ENCODE data around the gene APOH.

The APOH gene

GRCh38 chr17:66235377-66235994 is 6.3 kb upstream of the APOH start:
- no peaks in the 10 kb centered on the region for H3K4me1 ChIP-seq (ENCODE audit: insufficient read depth, low read length)
- H2AFZ ChIP-seq (ENCODE audit: low read depth, low read length), result no peak overlapping the region
- no peaks in the 10 kb centered on the region for H3K27me3 ChIP-seq (ENCODE audit: insufficient read depth, low read length, poor library complexity)
- no peak overlapping the region for H3K4me3 ChIP-seq (ENCODE audit: low read depth in 1 of 2, low read length in 2 of 2)
- TF ChIP-seq EZH2 (IDR thresholded peaks at IDR 0.05; ENCODE audit: borderline replicate concordance, low read depth, low read length, severe bottlenecking) (no peak), CTCF (IDR thresholded peaks at IDR 0.05; ENCODE audit: borderline replicate concordance, extremely low read depth, low read length, poor library complexity, severe bottlenecking) (no peak)
- H3K79me2 ChIP-seq (ENCODE audit: insufficient read depth, low read length), result no peaks in the 10 kb centered on the region
- no peak overlapping the region for H3K27ac ChIP-seq (ENCODE audit: low read length)
- H4K20me1 ChIP-seq (ENCODE audit: insufficient read depth, low read length), result no peaks in the 10 kb centered on the region
- H3K4me2 ChIP-seq (ENCODE audit: insufficient read depth, low read length), result no peak overlapping the region
- no peak overlapping the region for H3K9ac ChIP-seq (ENCODE audit: low read depth, low read length)
- H3K36me3 ChIP-seq (ENCODE audit: insufficient read depth, low read length), result no peaks in the 10 kb centered on the region
- no peaks in the 10 kb centered on the region for H3K9me3 ChIP-seq (ENCODE audit: insufficient read depth, low read length, severe bottlenecking)
- DNase-seq (no peak), ATAC-seq (ENCODE audit: insufficient read depth, low read depth) (no peak)

- H3K4me2 ChIP-seq (ENCODE audit: insufficient read depth, low read length), result no peak overlapping the region
- no peaks in the 10 kb centered on the region for H3K4me1 ChIP-seq (ENCODE audit: insufficient read depth, low read length)
- no peaks in the 10 kb centered on the region for H4K20me1 ChIP-seq (ENCODE audit: insufficient read depth, low read length)
- no peaks in the 10 kb centered on the region for H3K9me3 ChIP-seq (ENCODE audit: insufficient read depth, low read length, severe bottlenecking)
- no peak overlapping the region for H3K9ac ChIP-seq (ENCODE audit: low read depth, low read length)
- no peak for TF ChIP-seq EZH2 (IDR thresholded peaks at IDR 0.05; ENCODE audit: borderline replicate concordance, low read depth, low read length, severe bottlenecking)
- no peak for TF ChIP-seq CTCF (IDR thresholded peaks at IDR 0.05; ENCODE audit: borderline replicate concordance, extremely low read depth, low read length, poor library complexity, severe bottlenecking)
- no peak overlapping the region for H3K4me3 ChIP-seq (ENCODE audit: low read depth in 1 of 2, low read length in 2 of 2)
- H3K27me3 ChIP-seq (ENCODE audit: insufficient read depth, low read length, poor library complexity), result no peaks in the 10 kb centered on the region
- H2AFZ ChIP-seq (ENCODE audit: low read depth, low read length), result no peak overlapping the region
- H3K27ac ChIP-seq (ENCODE audit: low read length), result no peak overlapping the region
- DNase-seq, result no peak
- ATAC-seq (ENCODE audit: insufficient read depth, low read depth), result no peak
- H3K36me3 ChIP-seq (ENCODE audit: insufficient read depth, low read length), result no peaks in the 10 kb centered on the region
- H3K79me2 ChIP-seq (ENCODE audit: insufficient read depth, low read length), result no peaks in the 10 kb centered on the region
These were observed 5.4 kb upstream of the APOH start for GRCh38 chr17:66234611-66235010.

- Histone ChIP-seq H3K27me3 (ENCODE audit: insufficient read depth, low read length, poor library complexity) (no peaks in the 10 kb centered on the region), H3K79me2 (ENCODE audit: insufficient read depth, low read length) (no peaks in the 10 kb centered on the region), H3K36me3 (ENCODE audit: insufficient read depth, low read length) (no peaks in the 10 kb centered on the region), H3K9me3 (ENCODE audit: insufficient read depth, low read length, severe bottlenecking) (no peaks in the 10 kb centered on the region), H3K4me3 (ENCODE audit: low read depth in 1 of 2, low read length in 2 of 2) (no peak overlapping the region), H2AFZ (ENCODE audit: low read depth, low read length) (no peak overlapping the region), H3K9ac (ENCODE audit: low read depth, low read length) (no peak overlapping the region), H3K4me2 (ENCODE audit: insufficient read depth, low read length) (no peak overlapping the region), H3K27ac (ENCODE audit: low read length) (no peak overlapping the region), H3K4me1 (ENCODE audit: insufficient read depth, low read length) (no peaks in the 10 kb centered on the region), H4K20me1 (ENCODE audit: insufficient read depth, low read length) (no peaks in the 10 kb centered on the region)
- TF ChIP-seq CTCF (IDR thresholded peaks at IDR 0.05; ENCODE audit: borderline replicate concordance, extremely low read depth, low read length, poor library complexity, severe bottlenecking) (no peak), EZH2 (IDR thresholded peaks at IDR 0.05; ENCODE audit: borderline replicate concordance, low read depth, low read length, severe bottlenecking) (no peak)
- ATAC-seq (ENCODE audit: insufficient read depth, low read depth) (no peak), DNase-seq (no peak)
These were observed 4.0 kb upstream of the APOH start for GRCh38 chr17:66233023-66233753.

All from DND-41 (cell line).